HG03159 (cell line): ENCODE results near the gene CACNA2D3.

ENCODE experiments used
- ATAC-seq: cut with Tn5 transposase; IDR thresholded peaks from one replicate; pipeline ENCODE4 v1.9.1; 2021; ENCODE audit warnings: mild to moderate bottlenecking, moderate library complexity; ENCODE audit not compliant: unreplicated experiment

Gene CACNA2D3

DNA sequence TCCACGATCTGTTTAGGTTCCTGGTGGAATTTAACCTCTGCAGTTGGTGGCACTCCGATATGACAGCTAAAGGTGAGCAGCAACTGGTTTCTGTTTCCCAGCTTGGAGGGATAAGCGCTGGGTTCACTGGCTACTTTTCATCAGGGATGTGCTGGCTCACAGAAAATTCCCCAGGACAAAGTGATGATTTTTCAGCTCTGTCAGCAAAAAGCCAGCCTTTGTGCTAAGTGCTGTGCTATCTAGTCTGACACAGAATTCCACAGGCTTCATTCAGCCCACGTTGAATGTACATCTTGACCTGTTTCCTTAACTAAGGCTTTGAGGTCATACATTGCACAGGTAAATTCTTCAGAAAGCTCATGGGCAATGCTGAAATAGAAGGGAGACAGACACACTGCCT is 887.0 kb downstream of the CACNA2D3 start:
- ATAC-seq = no peak

- ATAC-seq = no peak
These were observed 889.7 kb downstream of the CACNA2D3 start for GRCh38 chr3:55012091-55012490.

GRCh38 chr3:55013145-55013925 is 891.0 kb downstream of the CACNA2D3 start:
- ATAC-seq = no peak

GRCh38 chr3:55014081-55014480 is 891.7 kb downstream of the CACNA2D3 start:
- no peak for ATAC-seq

DNA sequence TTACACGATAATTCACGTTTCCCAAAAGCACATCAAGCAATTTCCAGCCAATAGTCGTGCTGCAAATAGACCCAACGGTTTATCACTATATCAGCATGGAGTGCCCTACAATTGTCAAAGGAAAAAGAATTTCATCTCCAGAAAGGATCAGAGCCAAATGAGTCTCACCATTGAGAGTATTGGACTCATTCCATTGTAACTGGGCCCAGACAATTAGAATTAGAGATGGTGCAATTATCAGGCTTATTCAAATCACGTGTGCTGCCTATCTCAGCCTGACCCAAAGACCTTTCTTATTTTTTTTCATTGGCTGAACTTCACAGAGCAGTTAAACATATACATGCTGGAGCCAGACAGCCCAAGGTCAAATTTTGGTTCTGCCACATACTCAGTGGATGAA is 892.6 kb downstream of the CACNA2D3 start:
- no peak for ATAC-seq

DNA sequence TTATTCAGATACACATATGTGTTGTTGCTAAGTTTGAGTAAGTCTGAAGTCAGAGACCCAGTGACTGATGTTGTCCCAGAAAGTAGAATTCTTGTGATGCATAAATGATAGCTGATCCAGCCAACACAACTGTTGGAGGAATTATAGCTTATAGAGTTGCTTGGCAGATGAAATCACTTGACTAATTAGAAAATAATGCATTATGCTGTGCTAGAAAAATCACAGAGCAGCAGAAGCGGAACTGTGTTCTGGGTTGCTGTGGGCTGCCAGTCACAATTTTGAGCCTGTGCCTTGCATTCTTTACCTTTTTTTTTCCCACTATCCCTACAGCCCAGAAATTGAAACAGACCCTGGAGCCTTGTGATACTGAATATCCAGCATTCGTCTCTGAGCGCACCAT is 895.5 kb downstream of the CACNA2D3 start:
- no peak for ATAC-seq

GRCh38 chr3:55030938-55031337 is 908.6 kb downstream of the CACNA2D3 start:
- no peak for ATAC-seq

DNA sequence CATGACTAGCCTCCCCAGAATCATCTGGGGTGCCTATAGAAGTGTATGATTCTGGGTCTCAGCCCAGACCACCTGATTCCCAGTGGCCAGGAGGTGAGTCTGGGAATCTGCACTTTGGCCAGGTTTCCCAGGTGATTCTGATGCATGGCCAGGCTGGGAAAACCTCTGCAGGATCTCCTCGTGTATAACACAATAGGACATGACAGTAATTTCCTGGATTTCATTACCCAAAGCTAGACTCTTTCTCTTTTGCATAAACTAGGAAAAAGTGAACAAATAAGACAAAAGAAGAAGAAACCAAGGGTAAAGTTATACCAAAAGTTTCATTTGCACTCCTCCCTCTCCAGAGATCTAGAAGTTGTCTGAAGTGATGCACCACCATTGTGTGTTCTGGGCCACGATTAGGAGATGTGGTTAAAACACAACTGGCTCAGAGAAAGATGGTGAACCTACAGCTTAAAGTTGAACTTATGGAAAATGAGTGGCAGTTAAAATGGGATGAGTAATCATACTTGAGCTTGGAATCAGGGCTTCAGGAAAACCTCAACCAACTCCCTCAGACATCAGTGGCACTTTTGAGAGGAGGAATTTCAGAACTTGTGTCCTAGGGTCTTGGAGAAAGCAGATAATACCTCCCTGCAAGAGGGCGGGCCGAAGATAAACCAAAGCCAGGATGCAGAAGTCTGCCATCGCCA is 914.7 kb downstream of the CACNA2D3 start:
- no peak for ATAC-seq

- no peak for ATAC-seq
These were observed 920.2 kb downstream of the CACNA2D3 start for GRCh38 chr3:55042591-55042990.

DNA sequence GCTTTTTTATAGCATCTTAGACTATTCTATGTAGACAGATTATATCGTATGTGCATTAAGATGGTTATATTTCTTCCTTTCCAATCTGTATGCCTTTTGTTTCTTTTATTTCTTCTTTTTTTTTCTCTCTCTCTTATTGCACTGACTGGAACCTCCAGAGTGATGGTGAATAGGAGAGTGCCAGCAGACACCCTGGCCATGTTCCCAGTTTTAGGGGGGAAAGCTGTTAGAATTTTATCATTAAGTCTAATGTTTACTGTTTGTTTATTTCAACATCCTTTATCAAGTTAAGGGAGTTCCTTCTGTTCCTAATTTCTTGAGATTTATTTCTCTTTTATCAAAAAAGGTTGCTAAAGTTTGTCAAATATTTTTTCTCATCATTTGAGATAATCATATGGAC is 922.1 kb downstream of the CACNA2D3 start:
- ATAC-seq = no peak

- ATAC-seq = no peak
These were observed 936.8 kb downstream of the CACNA2D3 start for GRCh38 chr3:55059027-55059629.

- ATAC-seq = no peak
These were observed 938.8 kb downstream of the CACNA2D3 start for GRCh38 chr3:55060896-55061719.

DNA sequence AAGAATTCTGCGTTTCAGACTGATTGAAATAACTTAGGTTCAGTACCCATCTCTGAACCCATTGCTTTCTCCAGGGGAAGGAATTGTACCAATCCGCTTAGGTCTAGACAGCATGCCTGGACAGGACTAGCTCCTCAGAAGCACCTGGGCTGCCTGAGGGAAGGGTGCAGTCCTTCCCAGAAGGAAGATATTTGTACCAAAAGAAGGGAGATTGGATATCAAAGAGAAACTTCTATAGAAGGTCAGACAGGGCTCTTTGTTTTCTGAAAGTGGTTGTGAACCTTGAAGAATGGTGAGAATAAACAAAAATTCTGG is 939.3 kb downstream of the CACNA2D3 start:
- no peak for ATAC-seq

DNA sequence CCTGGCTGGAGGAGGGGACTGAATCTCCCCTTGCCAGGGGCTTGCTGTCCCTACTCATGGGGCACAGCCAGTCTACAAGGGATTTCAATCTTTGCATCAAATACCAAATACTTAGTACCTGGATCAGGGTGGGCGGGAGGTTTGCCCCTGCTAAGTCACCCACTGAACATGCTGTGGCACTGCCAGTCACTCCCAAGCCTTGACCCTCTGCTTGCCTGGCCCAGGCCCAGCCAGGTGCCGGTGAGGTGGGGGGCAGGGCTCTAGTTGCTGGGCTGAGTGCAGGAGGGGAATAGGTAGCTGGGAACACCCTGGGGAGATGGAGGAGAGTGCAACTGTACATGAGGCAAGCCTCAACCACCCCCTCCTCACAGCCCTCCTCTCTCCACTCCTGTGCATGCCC is 941.8 kb downstream of the CACNA2D3 start:
- no peak for ATAC-seq

GRCh38 chr3:55065331-55065730 is 943.0 kb downstream of the CACNA2D3 start:
- no peak for ATAC-seq

- ATAC-seq = no peak
These were observed 944.2 kb downstream of the CACNA2D3 start for GRCh38 chr3:55066551-55067047.

DNA sequence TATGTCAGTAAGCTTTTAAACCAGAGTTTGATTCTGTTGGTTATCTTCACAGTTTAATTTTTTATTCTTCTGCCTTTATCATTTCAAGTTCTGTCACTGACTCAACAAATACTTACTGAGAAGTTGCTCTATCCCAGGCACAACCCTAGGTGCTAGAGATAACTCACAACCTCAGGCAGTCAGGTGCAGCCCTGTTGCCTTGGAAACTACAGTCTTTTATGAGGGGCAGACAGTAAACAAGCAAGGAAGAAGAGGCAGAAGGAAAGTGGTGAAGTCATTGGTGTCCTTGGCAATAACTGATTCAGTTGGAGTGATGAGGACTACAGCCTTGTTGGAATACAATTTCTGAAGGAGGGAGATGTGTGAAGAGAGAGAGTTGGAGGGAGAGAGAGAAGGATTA is 947.6 kb downstream of the CACNA2D3 start:
- ATAC-seq = no peak

GRCh38 chr3:55074796-55075195 is 952.4 kb downstream of the CACNA2D3 start:
- ATAC-seq = no peak

DNA sequence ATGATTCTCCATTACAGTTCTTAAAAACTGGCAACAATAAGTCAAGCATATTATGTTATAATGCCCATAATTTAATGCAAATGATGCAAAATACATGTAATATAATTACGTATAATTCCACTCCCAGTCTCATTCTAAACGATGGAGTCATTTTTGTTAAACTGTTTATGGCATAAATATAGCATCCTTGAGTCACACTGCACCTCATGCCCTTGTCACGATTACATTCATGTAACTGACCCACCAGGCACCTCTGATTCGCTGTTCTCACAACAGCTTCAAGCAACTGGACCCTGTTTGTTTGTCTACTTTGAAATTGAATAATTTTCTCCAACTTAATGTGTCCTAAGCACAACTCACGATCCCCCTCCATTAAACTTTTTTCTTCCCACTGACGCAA is 953.5 kb downstream of the CACNA2D3 start:
- no peak for ATAC-seq

DNA sequence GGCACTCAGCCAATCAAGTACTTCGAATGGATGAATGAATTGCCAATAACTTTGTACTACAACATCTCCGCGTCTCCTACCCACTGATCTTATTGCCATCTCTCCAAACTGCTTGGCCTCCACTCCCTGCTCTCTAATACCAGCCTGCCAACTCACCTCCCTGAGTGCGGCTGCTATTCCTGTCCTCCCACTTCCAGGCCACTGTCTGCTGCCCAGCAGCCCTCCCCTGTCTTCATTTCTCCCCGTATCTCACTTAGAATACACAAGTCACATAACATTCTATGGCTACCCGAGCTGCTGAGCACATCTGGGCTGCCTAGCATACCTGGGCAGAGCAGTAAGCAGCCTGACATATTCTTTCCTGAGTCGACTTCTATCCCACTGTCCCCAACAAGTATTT is 955.4 kb downstream of the CACNA2D3 start:
- no peak for ATAC-seq

DNA sequence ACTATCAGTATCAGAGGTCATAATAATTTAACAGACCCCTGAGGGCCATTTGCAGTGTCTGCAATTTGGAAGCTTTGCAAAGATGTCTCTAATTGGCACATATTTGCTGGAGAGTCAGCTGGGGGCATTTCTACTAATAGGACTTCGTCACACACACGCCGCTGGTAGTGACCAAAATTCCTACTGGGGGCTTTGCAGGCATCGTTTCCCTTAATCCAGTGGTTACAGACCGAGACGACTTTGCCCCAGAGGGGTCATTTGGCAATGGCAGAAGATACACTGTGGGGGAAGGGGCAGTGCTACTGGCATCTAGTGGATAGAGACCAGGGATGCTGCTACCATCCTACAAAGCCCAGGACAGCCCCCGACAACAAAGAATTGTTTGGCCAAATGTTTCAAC is 956.5 kb downstream of the CACNA2D3 start:
- ATAC-seq = no peak
